ENCODE results near the gene EVC2.
"Not testable (repeated sequence)": the region's sequence is repeated elsewhere in the genome, so short reads cannot be mapped to it uniquely, and the experiment has no call there.

Gene EVC2

GRCh38 chr4:5735463-5735862, 27.1 kb upstream of the EVC2 start:
- no peak for DNase-seq
- Mint-ChIP-seq H3K9me3 (no peaks in the 10 kb centered on the region), H3K27me3 (ENCODE audit: low read depth, poor library complexity) (no peaks in the 10 kb centered on the region), H3K27ac (no peak overlapping the region), H3K36me3 (ENCODE audit: low read depth) (peaks cover 53% of the 10 kb centered on the region), H3K4me3 (no peak overlapping the region), H3K4me1 (no peaks in the 10 kb centered on the region)
- TF ChIP-seq, protein P1, sequence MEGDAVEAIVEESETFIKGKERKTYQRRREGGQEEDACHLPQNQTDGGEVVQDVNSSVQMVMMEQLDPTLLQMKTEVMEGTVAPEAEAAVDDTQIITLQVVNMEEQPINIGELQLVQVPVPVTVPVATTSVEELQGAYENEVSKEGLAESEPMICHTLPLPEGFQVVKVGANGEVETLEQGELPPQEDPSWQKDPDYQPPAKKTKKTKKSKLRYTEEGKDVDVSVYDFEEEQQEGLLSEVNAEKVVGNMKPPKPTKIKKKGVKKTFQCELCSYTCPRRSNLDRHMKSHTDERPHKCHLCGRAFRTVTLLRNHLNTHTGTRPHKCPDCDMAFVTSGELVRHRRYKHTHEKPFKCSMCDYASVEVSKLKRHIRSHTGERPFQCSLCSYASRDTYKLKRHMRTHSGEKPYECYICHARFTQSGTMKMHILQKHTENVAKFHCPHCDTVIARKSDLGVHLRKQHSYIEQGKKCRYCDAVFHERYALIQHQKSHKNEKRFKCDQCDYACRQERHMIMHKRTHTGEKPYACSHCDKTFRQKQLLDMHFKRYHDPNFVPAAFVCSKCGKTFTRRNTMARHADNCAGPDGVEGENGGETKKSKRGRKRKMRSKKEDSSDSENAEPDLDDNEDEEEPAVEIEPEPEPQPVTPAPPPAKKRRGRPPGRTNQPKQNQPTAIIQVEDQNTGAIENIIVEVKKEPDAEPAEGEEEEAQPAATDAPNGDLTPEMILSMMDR (IDR thresholded peaks at IDR 0.05), result no peak

DNA sequence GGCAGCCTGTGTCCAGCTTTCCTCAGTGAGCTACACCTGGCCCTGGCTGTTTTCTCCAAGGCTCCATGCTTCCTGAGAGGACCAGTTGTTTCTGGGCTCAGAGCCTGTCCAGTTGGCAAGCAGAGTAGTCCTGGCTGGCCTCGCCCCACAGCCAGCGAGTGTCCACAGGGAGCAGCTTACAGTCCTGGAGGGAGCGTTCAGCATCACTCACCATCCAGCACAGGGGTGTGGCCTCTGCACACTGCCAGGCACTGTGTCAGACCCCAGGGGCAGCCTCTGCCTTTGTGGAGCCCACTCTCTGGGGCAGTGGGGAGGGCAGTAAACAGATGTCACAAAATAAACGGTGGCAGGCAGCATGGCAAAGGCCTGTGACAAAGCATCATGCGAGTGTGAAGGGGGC, 26.5 kb upstream of the EVC2 start:
- no peaks in the 10 kb centered on the region for H3K27me3 Mint-ChIP-seq (ENCODE audit: low read depth, poor library complexity)
- DNase-seq, result no peak
- no peaks in the 10 kb centered on the region for H3K4me1 Mint-ChIP-seq
- H3K9me3 Mint-ChIP-seq, result no peaks in the 10 kb centered on the region
- no peak overlapping the region for H3K4me3 Mint-ChIP-seq
- TF ChIP-seq, protein P1 (IDR thresholded peaks at IDR 0.05), result no peak
- H3K27ac Mint-ChIP-seq, result no peak overlapping the region
- peaks cover 57% of the 10 kb centered on the region for H3K36me3 Mint-ChIP-seq (ENCODE audit: low read depth)

DNA sequence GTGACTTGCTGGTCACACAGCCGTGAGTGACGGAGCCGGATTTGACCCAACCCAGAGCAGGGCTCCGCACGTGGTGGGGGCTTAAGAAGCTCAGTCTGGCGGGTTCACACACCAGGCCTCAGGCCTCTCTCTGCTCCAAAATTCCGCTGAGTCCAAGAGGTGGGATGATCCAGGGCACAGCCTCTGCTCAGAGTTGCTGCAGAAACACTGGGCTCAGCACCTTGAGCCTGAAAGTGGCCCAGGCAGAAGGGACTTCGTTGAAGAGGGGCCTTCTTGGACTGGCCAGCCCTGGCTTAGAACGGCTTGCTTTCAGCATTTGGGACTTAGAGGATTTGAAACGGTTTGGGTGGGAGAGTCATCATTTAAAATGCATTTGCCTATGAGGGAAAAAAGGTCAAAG, 23.8 kb upstream of the EVC2 start:
- no peak for DNase-seq
- Mint-ChIP-seq H3K9me3 (peaks cover 3% of the 10 kb centered on the region), H3K27ac (no peak overlapping the region), H3K4me3 (no peak overlapping the region), H3K36me3 (ENCODE audit: low read depth) (peaks cover 52% of the 10 kb centered on the region), H3K27me3 (ENCODE audit: low read depth, poor library complexity) (no peaks in the 10 kb centered on the region), H3K4me1 (no peaks in the 10 kb centered on the region)
- TF ChIP-seq, protein P1 (IDR thresholded peaks at IDR 0.05), result no peak

GRCh38 chr4:5730993-5731990, 22.9 kb upstream of the EVC2 start:
- Mint-ChIP-seq H3K27me3 (ENCODE audit: low read depth, poor library complexity) (no peaks in the 10 kb centered on the region), H3K4me1 (no peaks in the 10 kb centered on the region), H3K36me3 (ENCODE audit: low read depth) (peaks cover 46% of the 10 kb centered on the region), H3K4me3 (no peak overlapping the region), H3K27ac (no peak overlapping the region), H3K9me3 (peaks cover 4% of the 10 kb centered on the region)
- no peak for DNase-seq
- TF ChIP-seq, protein P1 (IDR thresholded peaks at IDR 0.05), result no peak

DNA sequence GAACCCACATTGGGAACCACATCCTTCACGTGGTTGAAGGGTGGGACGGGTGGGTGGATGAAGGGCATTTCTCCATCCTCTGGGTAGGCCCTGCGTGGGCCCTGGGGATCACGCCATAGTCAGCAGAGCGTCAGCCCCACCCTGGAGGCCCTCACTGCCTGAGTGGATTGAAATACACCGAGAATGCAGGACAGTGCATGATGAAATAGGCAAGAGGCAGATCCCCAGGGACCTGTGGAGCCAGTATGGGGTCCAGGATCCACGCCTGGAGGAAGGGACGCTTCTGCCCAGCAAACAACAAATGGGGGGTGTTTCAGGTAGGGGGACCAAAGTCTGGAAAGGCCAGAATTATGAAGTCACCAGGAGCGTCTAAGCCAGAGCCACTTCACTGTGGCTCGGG, 22.1 kb upstream of the EVC2 start:
- TF ChIP-seq, protein P1 (IDR thresholded peaks at IDR 0.05), result no peak
- no peaks in the 10 kb centered on the region for H3K4me1 Mint-ChIP-seq
- no peak for DNase-seq
- H3K27me3 Mint-ChIP-seq (ENCODE audit: low read depth, poor library complexity), result no peaks in the 10 kb centered on the region
- H3K9me3 Mint-ChIP-seq, result peaks cover 13% of the 10 kb centered on the region
- H3K4me3 Mint-ChIP-seq, result no peak overlapping the region
- no peak overlapping the region for H3K27ac Mint-ChIP-seq
- peaks cover 49% of the 10 kb centered on the region for H3K36me3 Mint-ChIP-seq (ENCODE audit: low read depth)

GRCh38 chr4:5728412-5728811, 20.1 kb upstream of the EVC2 start:
- DNase-seq; H3K4me1 Mint-ChIP-seq; H3K27ac Mint-ChIP-seq; H3K4me3 Mint-ChIP-seq; H3K27me3 Mint-ChIP-seq (ENCODE audit: low read depth, poor library complexity): not testable (repeated sequence)
- peaks cover 61% of the 10 kb centered on the region for H3K36me3 Mint-ChIP-seq (ENCODE audit: low read depth)
- H3K9me3 Mint-ChIP-seq, result peaks cover 20% of the 10 kb centered on the region
